Activated CD8-positive, alpha-beta memory T cell treated with anti-CD3 and anti-CD28 coated beads for 24 hours (primary cell): ENCODE data around the gene MMAB.
A peak's percentile ranks its signal among the peaks of the same experiment; 100 is the strongest.

Experiments
- DNase-seq: peaks from one replicate; pipeline ENCODE4 v3.0.0-alpha.2; 2020

The MMAB gene

DNA sequence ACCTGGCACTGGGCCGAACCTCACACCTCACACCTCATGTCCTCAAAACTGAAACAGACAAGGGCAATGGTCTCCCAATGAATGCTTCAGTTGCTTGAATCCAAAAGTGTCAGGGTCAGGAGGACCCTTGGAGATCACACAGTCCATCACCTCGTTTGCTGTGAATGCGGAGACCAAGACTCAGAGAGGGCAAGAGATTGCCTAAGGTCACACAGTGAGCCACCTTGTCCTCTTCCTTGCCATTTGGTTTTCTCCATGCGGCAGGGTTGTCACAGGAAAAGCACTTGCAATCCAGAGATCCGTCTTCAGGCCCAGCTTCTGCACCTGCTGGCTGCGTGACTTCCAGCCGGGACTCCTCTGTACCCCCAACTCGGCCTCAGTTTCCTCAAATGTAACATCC is 28.3 kb upstream of the MMAB start:
- DNase-seq = no peak

DNA sequence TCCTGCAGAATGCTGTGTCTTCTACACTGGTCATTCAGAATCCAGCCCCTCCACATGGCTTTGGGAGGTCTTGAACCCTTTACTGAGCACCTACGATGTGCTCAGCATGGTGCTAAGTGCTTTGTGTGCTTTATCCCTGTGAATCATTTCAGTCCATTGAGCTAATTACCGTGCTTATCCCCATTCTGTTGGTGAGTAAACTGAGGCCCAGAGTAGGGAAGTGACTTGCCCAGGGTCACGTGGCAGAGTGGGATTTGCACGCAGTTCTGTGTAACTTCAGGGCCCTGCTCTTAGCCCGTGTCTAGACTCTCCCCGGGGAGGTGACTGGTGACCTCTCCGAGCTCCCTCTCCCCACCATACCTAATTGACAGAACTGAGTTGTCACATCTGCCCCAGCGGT is 27.7 kb upstream of the MMAB start:
- DNase-seq = no peak

DNA sequence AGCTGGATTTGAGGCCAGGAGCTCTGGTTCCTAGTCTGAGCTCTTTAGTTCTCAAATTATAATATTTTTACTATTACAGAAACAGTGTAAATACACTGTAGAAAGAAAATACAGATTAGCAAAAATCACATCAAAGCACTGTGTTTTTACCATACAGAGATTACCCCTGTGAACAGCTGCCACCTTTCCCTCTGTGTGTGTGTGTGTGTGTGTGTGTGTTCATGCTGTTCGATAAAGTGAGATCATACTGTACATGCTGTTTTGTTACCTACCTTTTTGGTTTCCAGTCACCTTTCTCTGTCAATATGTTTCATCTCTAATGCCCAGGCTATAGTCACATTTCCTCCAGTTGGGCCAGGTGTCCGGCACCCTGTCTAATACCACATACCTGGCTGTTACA is 27.2 kb upstream of the MMAB start:
- no peak for DNase-seq

DNA sequence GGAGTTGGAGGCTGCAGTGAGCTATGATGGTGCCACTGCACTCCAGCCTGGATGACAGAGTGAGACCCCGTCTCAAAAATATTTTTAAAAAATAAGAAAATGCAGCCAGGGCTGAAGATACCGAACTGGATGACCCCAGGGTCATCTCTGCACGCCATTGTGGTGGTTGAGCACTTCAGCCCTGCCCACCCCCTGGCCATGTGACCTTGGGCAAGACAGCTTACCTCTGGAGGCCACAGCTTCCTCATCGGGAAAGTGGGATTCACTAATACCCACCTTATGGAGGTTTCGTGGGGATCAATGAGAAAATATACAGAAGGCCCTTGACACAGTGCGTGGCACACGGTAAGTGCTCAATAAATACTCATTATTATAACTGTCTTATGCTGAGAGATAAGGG is 25.8 kb upstream of the MMAB start:
- no peak for DNase-seq

DNA sequence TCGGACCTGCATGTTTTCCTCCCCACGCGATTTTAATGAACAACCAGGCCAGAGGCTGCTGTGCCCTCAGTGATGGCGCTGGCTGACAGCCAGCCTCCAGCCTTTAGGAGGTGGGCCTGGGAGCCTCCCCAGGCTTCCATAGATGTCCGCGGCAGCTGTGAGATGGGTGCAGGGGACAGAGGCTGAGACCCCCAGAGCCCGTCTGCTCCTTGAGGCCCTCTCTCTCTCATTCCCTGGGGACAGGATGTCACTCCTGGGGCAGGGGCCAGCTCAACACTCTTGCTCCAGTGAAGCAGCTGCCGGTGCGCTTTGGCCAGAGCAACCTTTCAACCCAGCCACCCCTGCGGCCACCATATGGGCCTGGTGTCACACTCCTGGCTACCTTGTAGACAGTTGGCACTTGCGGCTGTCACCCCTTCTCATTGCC is 25.1 kb upstream of the MMAB start:
- DNase-seq = no peak

DNA sequence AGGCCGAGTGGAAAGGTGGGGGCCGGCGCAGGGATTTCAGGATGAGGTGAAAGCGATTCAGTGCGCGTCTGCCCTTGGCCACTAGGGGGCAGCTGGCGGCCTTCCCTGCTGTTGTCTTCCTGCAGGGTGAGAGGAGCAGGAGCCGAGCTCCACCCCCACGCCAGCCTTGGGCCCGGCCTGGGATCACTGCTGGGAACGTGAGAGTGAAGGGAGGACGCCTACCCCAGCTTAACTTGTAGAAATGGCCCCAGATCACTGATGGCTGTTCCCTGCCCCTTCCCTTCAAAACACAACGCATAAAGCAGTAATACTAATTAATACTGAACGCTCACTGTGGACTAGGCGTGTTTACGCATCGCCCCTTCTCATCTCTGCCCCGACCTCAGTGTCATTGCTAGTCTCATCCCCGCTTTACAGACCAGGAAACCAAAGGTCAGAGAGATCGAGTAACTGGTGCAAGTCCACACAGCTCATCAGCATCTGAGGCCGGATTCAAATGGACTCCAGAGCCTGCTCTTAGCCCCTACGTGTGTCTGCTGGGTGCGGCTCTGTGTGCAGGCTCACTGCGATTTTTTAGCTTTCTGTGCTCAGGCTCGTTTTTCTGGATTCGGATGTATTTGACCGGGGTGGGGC is 24.6 kb upstream of the MMAB start:
- peak; percentile 85 for DNase-seq

DNA sequence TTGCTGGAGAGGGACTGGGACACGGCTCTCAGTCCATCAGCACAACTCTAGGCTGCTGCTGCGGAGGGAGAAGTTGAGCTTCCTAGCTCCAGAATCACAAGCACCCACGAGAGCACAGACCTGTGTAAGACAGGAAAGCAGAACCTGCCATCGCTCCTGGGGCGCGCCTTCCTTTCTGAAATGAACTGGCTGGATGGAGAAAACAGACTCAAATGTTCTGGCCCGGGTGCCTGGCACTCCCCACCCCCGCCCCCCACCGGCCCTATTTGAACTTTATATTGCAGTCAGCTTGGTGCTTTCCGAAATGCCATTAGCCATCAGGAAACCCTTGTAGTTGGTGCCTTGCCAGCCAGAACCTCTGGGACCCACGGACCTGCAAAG is 24.1 kb upstream of the MMAB start:
- DNase-seq = no peak

DNA sequence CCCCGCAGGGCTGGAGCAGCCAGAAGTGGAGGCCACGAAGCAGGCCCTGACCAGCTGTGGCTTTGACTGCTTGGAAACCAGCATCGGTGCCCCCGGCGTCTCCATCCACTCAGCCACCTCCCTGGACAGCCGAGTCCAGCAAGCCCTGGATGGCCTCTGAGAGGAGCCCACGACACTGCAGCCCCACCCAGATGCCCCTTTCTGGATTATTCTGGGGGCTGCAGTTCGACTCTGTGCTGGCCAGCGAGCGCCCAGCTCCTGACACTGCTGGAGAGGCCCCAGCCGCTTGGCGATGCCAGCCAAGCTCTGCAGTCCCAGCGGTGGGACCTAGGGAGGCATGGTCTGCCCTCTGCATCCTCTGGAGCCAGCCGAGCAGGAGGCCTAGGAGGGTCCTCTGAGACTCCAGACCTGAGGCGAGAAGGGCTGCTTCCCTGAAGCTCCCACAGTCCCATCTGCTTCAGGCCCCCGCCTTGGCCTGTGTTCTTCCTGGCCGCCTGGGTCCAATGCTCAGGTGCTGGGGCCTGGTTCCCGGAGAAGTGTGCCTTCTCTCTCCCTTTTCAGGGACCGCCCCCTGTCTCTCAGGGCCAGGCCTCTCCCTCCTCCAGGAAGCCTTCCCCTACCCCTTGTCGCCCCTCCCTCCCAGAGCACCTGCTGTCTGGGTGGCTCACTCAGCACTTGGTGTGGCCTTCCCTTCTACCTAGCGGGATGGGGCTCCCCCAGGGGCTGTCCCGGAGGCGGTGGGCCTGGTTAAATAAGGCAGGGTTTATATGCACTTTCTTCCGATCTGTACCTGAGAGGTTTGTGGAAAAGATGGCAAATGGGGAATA is 23.3 kb upstream of the MMAB start:
- no peak for DNase-seq

DNA sequence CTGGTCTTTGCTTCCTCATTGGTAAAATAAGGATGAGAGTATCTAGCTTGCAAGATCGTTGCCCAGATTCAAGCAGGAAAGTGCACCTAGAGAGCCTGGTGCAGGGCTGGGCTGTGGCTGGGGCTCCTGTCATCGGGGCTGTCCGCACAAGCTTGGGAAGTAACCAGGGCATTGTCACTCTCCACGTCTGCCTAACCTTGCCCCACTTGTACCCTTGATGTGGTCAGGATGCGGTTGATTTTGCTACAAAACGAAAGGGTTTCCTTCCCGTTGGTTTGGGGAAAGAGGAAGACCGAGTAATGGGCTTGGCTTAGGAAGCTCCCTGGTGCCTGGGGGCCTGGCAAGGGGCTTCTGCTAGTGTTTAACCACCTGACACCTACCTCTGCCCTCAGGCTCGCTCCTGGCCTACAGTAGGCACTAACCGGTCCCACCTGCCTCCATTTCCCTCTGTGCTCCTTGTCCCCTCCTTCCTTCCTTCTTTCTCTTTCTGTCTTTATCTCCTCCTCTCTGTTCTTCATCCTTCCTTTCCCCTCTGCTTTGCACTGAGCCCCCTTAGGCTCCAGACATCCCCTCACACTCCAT is 22.1 kb upstream of the MMAB start:
- DNase-seq = no peak

DNA sequence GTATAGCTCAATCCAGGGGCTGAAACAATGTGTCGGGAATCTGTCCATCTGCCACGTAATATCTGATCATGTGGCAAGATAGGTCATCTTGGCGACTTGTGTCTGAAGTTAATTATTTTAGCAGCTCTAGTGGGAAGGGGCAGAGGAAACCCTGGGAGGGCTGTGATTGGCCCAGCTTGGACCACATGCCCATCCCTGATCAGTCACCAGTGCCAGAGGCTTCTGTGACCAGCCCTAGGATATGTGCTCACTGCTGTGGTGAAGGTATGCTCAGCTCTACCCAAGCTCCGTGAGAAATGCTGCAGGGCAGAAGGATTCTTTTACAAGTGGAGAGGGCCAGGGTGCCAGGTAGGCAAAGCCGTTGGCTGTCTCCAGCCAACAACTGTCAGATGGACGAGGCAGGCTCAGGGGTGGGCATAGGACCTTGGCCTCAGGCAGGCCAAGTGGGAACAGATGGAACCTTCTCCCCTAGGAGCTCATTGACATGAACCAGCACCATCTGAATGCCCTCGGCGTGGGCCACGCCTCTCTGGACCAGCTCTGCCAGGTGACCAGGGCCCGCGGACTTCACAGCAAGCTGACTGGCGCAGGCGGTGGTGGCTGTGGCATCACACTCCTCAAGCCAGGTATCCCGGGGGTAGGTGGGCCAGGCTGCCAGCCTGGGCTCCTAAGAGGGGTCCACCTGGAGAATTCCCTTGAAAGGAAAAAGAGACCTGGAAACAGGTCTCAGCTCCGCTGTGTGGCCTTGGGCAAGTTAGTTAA is 21.4 kb upstream of the MMAB start:
- no peak for DNase-seq

DNA sequence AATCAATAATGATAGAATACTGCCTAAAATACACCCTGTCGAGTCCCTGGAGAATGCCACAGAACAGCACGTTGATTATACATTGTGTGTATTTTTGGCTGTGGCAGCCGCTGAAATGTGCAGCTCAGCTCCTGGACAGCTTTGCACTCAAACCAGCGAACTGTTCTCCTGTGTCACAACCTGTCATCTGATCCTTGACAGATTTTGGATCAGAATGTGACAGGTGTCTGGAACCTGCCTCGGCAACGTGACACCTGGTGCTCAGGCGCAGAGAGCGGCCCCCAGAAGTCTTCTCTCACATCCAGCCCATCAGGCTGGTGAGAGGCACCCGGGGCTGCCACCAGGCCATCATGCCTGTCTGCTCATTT is 19.6 kb upstream of the MMAB start:
- no peak for DNase-seq

DNA sequence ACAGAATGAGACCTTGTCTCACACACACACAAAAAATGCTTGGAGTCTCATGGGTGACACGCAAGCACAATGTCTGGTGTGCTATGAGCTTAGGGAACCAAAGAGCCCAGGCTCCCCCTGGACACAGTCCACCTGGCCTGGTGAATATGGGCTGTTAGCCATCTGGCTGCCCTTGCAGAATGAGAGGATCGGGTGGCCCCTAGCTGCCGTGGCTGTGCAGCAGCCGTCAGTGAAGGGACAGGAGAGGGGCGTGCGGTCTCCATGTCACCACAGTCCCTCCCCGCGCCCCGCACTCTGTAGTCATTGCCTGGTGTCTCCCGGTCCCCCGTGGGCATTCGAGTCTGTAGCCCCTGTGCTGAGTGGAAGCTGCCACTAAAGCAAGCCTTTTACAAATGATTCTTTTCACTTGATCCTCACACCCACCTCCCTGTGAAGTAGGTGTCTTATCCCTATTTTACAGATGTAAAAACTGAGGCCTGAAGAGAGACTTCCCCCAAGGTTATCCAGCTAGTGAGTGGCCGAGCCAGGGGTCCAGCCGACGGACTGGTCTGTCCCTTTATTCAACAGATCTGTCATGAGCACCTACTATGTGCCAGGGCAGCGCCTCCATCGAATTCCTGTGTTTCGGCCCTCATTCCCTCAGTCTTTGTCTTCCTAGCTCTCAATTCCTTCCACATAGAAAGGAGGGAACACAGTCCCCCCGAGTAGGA is 19.0 kb upstream of the MMAB start:
- DNase-seq = no peak

DNA sequence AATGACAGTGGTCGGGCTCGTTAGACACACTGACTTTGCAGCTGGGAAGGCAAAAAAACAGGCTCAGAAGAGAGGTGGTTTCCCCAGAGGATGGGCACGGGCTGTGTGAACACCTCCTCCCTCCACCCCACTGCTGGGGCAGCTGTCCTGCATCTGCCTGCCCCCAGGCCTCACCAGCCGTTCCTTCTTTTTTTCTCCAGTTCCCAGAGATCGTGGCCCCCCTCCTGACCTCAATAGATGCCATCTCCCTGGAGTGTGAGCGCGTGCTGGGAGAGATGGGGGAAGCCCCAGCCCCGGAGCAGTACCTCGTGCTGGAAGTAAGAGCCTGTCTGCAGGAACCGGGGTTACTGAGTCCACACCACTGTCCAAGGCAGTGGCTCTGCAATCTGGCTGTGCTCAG is 17.7 kb upstream of the MMAB start:
- DNase-seq = no peak

DNA sequence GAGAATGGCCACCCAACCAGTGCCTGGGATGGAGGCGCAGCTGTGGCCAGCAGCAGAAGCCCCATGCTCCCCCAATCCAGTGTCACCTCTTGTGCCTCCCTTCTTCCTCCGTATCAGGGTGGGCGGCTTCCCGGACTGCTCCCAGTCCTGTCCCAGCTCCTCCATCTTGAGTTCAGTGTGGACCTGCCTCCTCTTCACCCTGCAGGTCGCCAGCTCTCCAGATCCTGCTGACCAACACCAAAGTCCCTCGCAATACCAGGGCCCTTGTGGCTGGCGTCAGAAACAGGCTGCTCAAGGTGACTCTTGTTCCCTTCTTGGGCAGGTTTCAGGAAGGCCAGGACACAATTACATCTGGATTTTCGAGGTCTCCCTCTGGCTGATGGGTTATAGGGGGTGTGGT is 17.3 kb upstream of the MMAB start:
- no peak for DNase-seq

DNA sequence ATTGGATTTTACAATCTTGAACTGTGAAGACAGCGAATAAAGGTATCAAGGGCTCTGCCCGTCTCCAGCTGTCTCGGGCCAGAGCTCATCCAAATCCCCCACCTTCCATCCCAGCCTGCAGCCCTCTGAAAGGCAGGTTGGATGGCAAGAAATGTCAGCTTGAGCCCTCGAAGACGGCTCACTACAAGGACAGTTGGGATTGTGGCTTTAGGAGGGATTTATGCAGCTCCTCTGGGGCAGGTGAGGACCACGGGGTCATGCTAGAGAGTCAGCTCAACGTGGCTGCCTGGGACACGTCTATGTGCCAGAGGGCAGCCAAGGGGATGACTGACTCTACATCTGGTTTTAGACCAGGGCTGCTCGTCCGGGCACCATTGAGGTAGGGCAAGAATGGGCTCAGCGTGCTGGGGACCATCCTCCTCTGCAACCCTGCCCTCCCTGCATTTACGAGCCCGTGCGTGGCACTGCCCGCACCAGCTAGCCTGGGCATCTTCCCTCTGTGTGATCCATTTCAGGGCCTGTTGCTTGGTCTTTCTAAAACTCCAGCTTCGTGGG is 16.5 kb upstream of the MMAB start:
- no peak for DNase-seq

DNA sequence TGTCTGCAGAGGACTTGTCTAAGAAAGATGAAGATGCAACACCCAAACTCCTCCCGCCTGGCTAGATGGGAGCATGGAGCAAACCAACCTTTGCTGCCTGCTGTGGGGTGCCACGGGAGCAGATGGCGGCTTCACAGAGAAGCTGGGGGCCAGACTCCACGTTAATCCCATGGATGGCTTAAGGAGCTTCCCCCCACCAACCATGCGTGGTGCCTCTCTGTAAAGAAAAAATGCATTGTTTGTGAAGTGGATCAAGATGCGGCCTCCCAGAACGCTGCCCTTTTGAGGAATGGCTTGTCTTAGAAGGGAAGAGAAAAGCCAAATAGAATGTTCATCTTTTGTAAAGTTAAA is 15.9 kb upstream of the MMAB start:
- no peak for DNase-seq

DNA sequence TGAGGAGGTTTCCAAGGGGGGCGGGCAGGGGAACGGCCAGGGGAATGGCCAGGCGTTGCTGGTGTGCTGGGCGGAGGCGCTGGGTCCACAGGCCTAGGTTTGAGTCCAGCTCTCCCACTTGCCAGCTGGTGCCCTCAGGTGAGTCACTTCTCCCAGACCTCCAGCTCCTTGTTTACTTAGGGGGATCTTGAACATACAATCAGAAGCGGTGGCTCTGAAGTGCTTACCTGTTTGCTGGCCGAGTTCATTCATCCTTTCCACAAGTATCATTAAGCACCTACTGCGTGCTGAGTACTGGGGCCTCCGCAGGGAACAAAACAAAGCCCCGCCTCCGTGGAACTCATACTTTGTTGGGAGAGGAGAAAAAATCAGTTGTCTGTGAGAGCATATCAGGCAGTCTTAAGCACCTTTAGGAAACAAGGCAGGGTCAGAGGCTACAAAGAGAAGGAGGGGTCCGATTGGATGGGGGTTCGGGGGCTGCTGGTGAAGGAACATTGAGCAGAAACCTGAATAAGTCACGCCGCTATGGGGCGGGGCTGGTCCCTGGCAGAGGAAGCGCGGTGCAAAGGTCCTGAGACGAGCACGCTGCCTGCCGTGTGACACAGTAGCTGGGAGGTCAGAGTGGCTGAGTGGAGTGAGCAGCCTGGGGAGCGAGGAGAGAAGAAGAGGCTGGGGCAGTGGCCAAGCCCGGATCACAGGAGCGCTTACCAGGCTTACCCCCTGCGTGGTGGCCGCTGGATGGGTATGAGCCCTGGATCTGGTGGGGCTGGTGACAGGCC is 15.3 kb upstream of the MMAB start:
- DNase-seq = no peak

DNA sequence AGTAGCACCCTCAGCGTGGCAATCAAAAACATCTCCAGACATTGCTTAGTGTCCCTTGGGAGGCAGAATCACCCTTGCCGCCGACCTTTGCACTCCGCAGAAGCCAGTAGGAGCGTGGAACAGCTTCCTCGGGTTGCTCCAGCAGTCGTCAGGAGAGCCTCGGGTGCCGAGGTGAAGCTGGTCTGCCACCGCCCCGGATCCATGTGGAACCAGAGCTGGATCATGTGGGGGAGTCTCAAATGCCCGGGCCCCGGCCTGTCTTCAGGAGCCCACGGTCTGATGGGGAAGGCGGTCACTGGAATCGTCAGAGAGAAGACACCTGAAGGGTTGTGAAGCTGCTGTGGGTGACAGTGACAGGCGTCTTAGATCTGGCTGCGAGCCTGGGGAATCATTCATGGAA is 14.6 kb upstream of the MMAB start:
- no peak for DNase-seq

DNA sequence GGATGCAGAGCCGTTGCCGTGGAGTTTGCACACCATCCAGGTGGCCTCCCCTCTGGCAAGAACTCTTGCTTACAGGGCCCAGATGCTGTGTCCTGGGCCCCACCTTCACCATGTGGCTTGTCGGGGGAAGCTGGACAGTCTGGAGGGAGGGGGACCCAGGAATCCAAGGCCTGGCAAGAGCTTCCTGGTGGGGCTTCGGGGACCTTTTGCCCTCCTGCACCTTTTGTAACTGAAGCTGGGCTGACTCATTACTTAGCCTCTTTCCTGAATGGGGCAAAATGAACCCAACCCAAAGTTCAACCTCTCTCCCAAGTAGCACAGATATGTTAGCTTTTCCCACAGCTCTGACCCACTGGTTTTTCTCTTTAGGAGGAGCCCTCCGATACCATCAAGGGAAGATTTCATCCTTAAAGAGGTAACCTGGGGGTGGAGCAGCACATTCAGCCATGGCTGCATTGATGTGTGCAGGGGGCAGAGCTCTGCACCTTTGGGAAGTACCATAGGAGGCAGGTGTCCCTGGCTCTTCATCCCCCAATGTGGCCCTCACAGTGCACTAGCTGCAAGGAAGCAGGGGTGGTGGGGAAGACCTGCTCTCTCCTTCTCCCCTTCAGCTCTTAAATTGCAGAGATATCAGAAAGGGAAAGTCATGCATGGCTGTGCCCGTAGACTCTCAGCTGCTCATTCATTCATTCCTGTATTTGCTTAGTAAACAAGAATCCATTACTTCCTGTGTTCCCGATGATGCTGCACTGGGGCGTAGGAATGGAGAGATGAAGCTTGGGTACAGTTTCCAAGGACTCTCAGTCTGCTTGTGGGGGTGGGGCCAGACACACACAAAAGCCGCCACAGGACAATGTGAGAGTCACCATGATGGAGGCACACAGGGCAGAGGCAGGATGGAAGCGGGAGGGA is 13.3 kb upstream of the MMAB start:
- no peak for DNase-seq

DNA sequence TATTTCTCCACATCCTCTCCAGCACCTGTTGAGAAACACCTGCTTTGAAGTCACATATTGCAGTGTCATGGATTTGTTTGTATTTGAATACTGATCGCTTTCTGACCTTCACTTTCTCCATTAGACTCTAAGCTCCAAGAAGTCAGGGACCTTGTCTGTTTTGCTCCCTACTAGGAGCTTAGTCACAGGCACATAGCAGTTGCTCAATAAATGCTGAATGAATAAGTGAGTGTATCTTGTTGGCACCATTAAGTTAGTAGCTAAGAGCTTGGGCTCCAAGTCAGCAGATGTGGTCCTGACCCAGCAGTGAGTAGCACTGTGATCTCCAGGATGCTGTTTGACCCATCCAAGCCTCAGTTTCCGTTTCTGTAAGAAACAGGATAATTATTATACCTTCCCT is 10.4 kb upstream of the MMAB start:
- no peak for DNase-seq

DNA sequence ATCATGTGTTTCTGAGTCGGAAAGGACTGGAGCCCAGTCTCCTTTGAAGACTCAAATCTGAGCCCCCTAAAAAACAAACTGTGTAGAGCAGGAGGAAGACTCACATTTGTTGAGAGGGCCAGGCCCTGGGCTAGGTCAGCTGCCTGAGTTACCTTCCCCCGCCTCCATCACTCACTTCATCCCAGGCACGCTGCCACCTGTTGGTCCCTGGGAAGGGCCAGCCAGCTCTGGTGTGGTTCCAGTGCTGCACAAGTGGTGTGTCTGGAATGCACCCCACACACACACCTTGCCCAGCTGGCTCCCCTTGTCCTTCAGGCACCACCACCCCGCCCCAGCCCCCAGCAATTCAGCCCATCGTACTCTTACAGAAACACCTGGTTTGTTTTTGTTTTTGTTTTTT is 9.3 kb upstream of the MMAB start:
- no peak for DNase-seq
